Neural progenitor cell (in vitro differentiated cells): ENCODE results near the gene GRID1. TPM values are rescaled to one million over a fixed set of nuclear protein-coding genes. Genes with fewer than 3 reads are reported as not detected.

ENCODE experiments used
- DNase-seq: peaks from one replicate; pipeline ENCODE4 v3.0.0-alpha.2; 2016; ENCODE audit warnings: low spot score
- H2AFZ ChIP-seq: fragments of 200-600 bp; sonication (generic); replicated peaks from 2 replicates; pipeline ENCODE4 v1.6.1; 2016; ENCODE audit warnings: antibody characterized with exemption
- H3F3A ChIP-seq: fragments of 200-600 bp; sonication (generic); 2 replicates; pipeline ENCODE4 v1.6.1; 2016; ENCODE audit warnings: antibody characterized with exemption, low read depth
- H3K27ac ChIP-seq: fragments of 200-600 bp; sonication (generic); 2 replicates; pipeline ENCODE4 v1.5.1; 2016; ENCODE audit warnings: mild to moderate bottlenecking
- H3K27me3 ChIP-seq: fragments of 200-600 bp; sonication (generic); 2 replicates; pipeline ENCODE4 v1.6.1; 2016; ENCODE audit warnings: mild to moderate bottlenecking, moderate library complexity
- H3K36me3 ChIP-seq: fragments of 200-600 bp; sonication (generic); 2 replicates; pipeline ENCODE4 v1.5.1; 2016
- H3K4me1 ChIP-seq: fragments of 200-600 bp; sonication (generic); 2 replicates; pipeline ENCODE4 v1.6.1; 2016; ENCODE audit warnings: mixed run types
- H3K4me2 ChIP-seq: fragments of 200-600 bp; sonication (generic); 2 replicates; pipeline ENCODE4 v1.6.1; 2016
- H3K4me3 ChIP-seq: fragments of 200-600 bp; sonication (generic); 2 replicates; pipeline ENCODE4 v1.5.1; 2016
- H3K79me2 ChIP-seq: fragments of 200-600 bp; sonication (generic); 2 replicates; pipeline ENCODE4 v1.6.1; 2016; ENCODE audit warnings: low read depth
- H3K9ac ChIP-seq: fragments of 200-600 bp; sonication (generic); 2 replicates; pipeline ENCODE4 v1.6.1; 2016
- H3K9me3 ChIP-seq: fragments of 200-600 bp; sonication (generic); 2 replicates; pipeline ENCODE4 v1.5.1; 2016; ENCODE audit warnings: low read depth
- H4K20me1 ChIP-seq: fragments of 200-600 bp; sonication (generic); 2 replicates; pipeline ENCODE4 v1.6.1; 2016; ENCODE audit warnings: low read depth
- H3K27ac Mint-ChIP-seq: 3 replicates; pipeline ENCODE4 v1.8.0; 2021; ENCODE audit warnings: mixed read lengths
- H3K27me3 Mint-ChIP-seq: 2 replicates; pipeline ENCODE4 v1.8.0; 2022; ENCODE audit warnings: low read depth, mild to moderate bottlenecking, inconsistent platforms, moderate library complexity, mixed read lengths; ENCODE audit not compliant: insufficient read depth
- H3K36me3 Mint-ChIP-seq: 3 replicates; pipeline ENCODE4 v1.8.0; 2021; ENCODE audit warnings: mixed read lengths
- H3K4me1 Mint-ChIP-seq: 3 replicates; pipeline ENCODE4 v1.8.0; 2021; ENCODE audit warnings: mixed read lengths
- H3K4me3 Mint-ChIP-seq: 3 replicates; pipeline ENCODE4 v1.8.0; 2021; ENCODE audit warnings: mild to moderate bottlenecking, moderate library complexity, mixed read lengths
- H3K9me3 Mint-ChIP-seq: 3 replicates; pipeline ENCODE4 v1.8.0; 2020; ENCODE audit warnings: mixed read lengths
- EZH2 ChIP-seq: fragments of 200-600 bp; sonication (generic); IDR thresholded peaks from 2 replicates; pipeline ENCODE4 v1.6.1; 2017; ENCODE audit warnings: antibody characterized with exemption, mild to moderate bottlenecking, moderate library complexity
- EZH2phosphoT487 ChIP-seq: fragments of 200-600 bp; sonication (generic); IDR thresholded peaks from 2 replicates; pipeline ENCODE4 v1.6.1; 2017; ENCODE audit warnings: antibody characterized with exemption
- total RNA-seq: library from RNA; depleted of rRNA; stranded (reverse); fragments of >200 nt; gene quantifications from 2 replicates; pipeline ENCODE4 v1.2.3, GENCODE V29; 2015; ENCODE audit warnings: low replicate concordance
- TF ChIP-seq, protein P1 (sequence below): fragments of 200-600 bp; sonication (generic); IDR thresholded peaks from 2 replicates; pipeline ENCODE4 v1.5.1; 2017; ENCODE audit warnings: antibody characterized with exemption, mild to moderate bottlenecking

GRID1 gene
- total RNA-seq, 1 donor from 2014 or later = not detected

DNA sequence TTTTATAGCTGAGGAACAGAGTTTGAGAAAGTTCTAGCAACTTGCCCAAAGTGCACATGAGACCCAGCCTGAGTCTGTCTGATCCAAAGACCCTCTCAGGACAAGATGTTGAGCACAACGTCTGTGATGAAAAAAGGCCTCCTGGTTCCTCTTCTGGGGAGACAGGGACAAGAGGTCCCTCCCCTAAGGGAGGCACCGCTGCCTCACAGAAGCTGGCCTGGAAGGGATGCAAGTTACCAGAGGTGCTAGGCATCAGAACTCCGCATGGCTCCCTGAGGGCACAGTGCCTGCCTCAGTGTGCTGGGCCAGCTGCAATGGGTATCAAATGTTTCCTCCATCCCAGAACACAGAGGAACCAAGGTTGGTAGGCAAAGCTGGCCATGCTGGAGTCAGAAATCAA lies 302.4 kb downstream of the GRID1 start:
- Histone ChIP-seq H3K9me3 (no peaks in the 10 kb centered on the region), H3F3A (peaks cover 4% of the 10 kb centered on the region), H3K27me3 (no peaks in the 10 kb centered on the region), H3K4me3 (no peak overlapping the region), H3K27ac (no peak overlapping the region), H4K20me1 (no peaks in the 10 kb centered on the region), H3K36me3 (no peaks in the 10 kb centered on the region), H2AFZ (no peak overlapping the region), H3K4me2 (no peak overlapping the region), H3K4me1 (peaks cover 21% of the 10 kb centered on the region), H3K79me2 (no peaks in the 10 kb centered on the region), H3K9ac (no peak overlapping the region)
- H3K27ac Mint-ChIP-seq = no peak overlapping the region
- peaks cover 11% of the 10 kb centered on the region for H3K27me3 Mint-ChIP-seq
- no peaks in the 10 kb centered on the region for H3K36me3 Mint-ChIP-seq
- H3K4me3 Mint-ChIP-seq = no peak overlapping the region
- H3K9me3 Mint-ChIP-seq = no peaks in the 10 kb centered on the region
- no peak for DNase-seq
- TF ChIP-seq, protein P1, sequence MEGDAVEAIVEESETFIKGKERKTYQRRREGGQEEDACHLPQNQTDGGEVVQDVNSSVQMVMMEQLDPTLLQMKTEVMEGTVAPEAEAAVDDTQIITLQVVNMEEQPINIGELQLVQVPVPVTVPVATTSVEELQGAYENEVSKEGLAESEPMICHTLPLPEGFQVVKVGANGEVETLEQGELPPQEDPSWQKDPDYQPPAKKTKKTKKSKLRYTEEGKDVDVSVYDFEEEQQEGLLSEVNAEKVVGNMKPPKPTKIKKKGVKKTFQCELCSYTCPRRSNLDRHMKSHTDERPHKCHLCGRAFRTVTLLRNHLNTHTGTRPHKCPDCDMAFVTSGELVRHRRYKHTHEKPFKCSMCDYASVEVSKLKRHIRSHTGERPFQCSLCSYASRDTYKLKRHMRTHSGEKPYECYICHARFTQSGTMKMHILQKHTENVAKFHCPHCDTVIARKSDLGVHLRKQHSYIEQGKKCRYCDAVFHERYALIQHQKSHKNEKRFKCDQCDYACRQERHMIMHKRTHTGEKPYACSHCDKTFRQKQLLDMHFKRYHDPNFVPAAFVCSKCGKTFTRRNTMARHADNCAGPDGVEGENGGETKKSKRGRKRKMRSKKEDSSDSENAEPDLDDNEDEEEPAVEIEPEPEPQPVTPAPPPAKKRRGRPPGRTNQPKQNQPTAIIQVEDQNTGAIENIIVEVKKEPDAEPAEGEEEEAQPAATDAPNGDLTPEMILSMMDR = no peak
- TF ChIP-seq EZH2phosphoT487 (no peak), EZH2 (no peak)
- H3K4me1 Mint-ChIP-seq = peaks cover 23% of the 10 kb centered on the region

DNA sequence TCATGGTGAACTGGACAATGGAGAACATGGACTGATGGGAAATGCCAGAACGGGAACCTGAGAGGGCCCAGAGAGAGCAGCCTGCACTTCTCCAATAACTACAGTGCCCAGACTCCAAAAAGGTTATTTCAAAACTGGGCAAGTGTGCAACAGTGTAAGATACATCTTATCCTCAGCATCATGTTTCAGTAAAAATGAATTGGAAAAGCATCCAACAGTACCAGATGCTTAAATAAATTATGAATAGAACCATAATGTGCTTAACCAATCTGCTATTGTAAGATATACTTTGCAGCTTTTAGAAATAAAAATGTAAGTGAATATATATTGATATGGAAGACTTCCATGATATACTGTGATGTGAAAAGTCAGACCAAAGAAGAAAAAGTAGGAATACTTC lies 303.3 kb downstream of the GRID1 start:
- no peaks in the 10 kb centered on the region for H3K79me2 ChIP-seq
- H3K36me3 Mint-ChIP-seq = no peaks in the 10 kb centered on the region
- H3K27ac Mint-ChIP-seq = no peak overlapping the region
- H3K36me3 ChIP-seq = no peaks in the 10 kb centered on the region
- peaks cover 23% of the 10 kb centered on the region for H3K4me1 Mint-ChIP-seq
- TF ChIP-seq EZH2 (no peak), EZH2phosphoT487 (no peak)
- TF ChIP-seq, protein P1 = no peak
- peaks cover 4% of the 10 kb centered on the region for H3F3A ChIP-seq
- no peaks in the 10 kb centered on the region for H4K20me1 ChIP-seq
- no peak overlapping the region for H3K27ac ChIP-seq
- peaks cover 15% of the 10 kb centered on the region for H3K27me3 Mint-ChIP-seq
- H3K4me3 ChIP-seq = no peak overlapping the region
- H3K4me3 Mint-ChIP-seq = no peak overlapping the region
- H3K27me3 ChIP-seq = no peaks in the 10 kb centered on the region
- no peak overlapping the region for H3K9ac ChIP-seq
- no peaks in the 10 kb centered on the region for H3K9me3 Mint-ChIP-seq
- no peaks in the 10 kb centered on the region for H3K9me3 ChIP-seq
- DNase-seq = no peak
- no peak overlapping the region for H3K4me2 ChIP-seq
- H2AFZ ChIP-seq = no peak overlapping the region
- H3K4me1 ChIP-seq = peaks cover 21% of the 10 kb centered on the region

DNA sequence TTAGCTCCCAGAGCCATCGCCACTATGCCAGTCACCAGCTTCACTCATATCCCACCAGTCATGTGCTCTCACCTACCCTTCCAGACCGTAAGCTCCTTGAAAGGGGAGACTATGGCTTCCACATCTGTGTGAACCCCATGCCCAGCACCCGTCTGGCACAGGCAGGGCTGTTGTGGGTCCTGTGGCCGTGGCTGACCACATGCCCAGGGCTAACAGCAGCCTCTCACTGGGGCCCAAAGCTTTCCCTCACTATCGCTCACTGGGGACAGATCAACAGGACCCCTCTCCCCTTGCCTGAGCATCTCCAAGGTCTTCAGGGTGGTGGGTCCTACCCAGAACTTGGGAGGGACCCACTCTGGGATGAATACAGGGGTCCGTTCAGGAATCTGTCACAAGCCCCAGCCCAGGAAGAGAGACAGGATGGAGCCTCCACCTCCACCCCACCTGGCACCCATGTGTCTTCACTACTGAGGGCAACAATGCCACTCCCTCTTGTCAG lies 303.9 kb downstream of the GRID1 start:
- Mint-ChIP-seq H3K27ac (no peak overlapping the region), H3K27me3 (peaks cover 19% of the 10 kb centered on the region), H3K4me1 (peaks cover 23% of the 10 kb centered on the region), H3K4me3 (no peak overlapping the region), H3K36me3 (no peaks in the 10 kb centered on the region), H3K9me3 (no peaks in the 10 kb centered on the region)
- Histone ChIP-seq H3K27ac (no peak overlapping the region), H3K79me2 (no peaks in the 10 kb centered on the region), H3K27me3 (no peaks in the 10 kb centered on the region), H3K9me3 (no peaks in the 10 kb centered on the region), H2AFZ (no peak overlapping the region), H3K4me2 (no peak overlapping the region), H3F3A (peaks cover 4% of the 10 kb centered on the region), H3K9ac (no peak overlapping the region), H4K20me1 (no peaks in the 10 kb centered on the region), H3K4me3 (no peak overlapping the region), H3K36me3 (no peaks in the 10 kb centered on the region), H3K4me1 (peaks cover 21% of the 10 kb centered on the region)
- no peak for DNase-seq
- TF ChIP-seq EZH2 (no peak), EZH2phosphoT487 (no peak)
- TF ChIP-seq, protein P1 = no peak
